Right lobe of liver (tissue), 4 donors: ENCODE results near the gene SH2D5.

Experiments
- POLR2A ChIP-seq: fragments of 450-650 bp; IDR thresholded peaks from one replicate; pipeline ENCODE4 v1.6.1; 2017; ENCODE audit warnings: antibody characterized with exemption, mild to moderate bottlenecking
- TF ChIP-seq, protein P1 (sequence below), 4 donors: fragments of 200-600 bp in 3 of 4; fragments of 450-650 bp in 1 of 4; IDR thresholded peaks; one replicate each; pipeline versions ENCODE4 v1.5.1 to v1.8.0; 2016 to 2022; ENCODE audit warnings: antibody characterized with exemption in 4 of 4, mild to moderate bottlenecking in 2 of 4
- donor health status: DM: no; HTN: no; CAD: no.
- donor health status: DM: no; HTN: no; CAD: no.
- donor health status: DM: no; HTN: yes; CAD: no.

DNA sequence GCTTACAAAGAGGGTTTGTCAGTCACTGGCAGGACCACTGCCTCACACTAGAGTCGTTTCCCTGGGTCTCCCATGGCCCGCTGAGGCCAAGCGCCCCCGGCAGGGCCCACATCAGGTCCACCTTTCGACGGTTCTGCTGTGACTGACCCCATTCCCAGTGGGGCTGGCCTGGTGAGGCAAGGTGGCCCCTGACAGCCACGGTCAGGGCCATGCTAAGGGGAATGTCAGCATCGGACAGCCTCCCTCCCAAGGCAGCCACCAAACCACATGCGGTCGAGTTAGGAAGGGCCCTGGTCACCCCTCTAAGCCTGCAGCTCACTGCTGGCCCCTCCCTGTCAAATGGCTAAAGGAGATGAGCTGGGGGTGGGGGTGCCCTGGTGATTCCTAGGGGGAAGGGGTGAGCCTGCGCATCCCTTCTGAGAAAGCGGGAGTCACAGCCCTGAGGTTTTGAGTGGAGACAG, 11.8 kb downstream of the SH2D5 start:
- TF ChIP-seq, protein P1, sequence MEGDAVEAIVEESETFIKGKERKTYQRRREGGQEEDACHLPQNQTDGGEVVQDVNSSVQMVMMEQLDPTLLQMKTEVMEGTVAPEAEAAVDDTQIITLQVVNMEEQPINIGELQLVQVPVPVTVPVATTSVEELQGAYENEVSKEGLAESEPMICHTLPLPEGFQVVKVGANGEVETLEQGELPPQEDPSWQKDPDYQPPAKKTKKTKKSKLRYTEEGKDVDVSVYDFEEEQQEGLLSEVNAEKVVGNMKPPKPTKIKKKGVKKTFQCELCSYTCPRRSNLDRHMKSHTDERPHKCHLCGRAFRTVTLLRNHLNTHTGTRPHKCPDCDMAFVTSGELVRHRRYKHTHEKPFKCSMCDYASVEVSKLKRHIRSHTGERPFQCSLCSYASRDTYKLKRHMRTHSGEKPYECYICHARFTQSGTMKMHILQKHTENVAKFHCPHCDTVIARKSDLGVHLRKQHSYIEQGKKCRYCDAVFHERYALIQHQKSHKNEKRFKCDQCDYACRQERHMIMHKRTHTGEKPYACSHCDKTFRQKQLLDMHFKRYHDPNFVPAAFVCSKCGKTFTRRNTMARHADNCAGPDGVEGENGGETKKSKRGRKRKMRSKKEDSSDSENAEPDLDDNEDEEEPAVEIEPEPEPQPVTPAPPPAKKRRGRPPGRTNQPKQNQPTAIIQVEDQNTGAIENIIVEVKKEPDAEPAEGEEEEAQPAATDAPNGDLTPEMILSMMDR (IDR thresholded peaks at IDR 0.05), result no peak
- TF ChIP-seq POLR2A, result no peak
